GM12878 (cell line): ENCODE measurements around the gene ZBTB34. TPM values are rescaled to one million over a fixed set of nuclear protein-coding genes. Genes with fewer than 3 reads are reported as not detected.

Source experiments
- ATAC-seq: fragments of 200-7000 bp; cut with Tn5 transposase; 3 replicates; pipeline ENCODE4 v1.9.1; 2020; ENCODE audit warnings: mild to moderate bottlenecking, moderate library complexity
- BruUV-seq: library from RNA; stranded (reverse); fragments of 400-500 nt; replicated peaks from 2 replicates; lab custom pipeline; 2021; lab: Mats Ljungman, UMichigan
- CTCF ChIA-PET: fragments of 300-600 bp; sonication (Branson Sonifier 250); formaldehyde crosslinking; extraction: SDS; loops from one replicate; lab custom pipeline; 2021; ENCODE audit warnings: inconsistent platforms; lab: Yijun Ruan, JAX
- POLR2A ChIA-PET: fragments of 350-600 bp; formaldehyde crosslinking; extraction: SDS; loops from one replicate; lab custom pipeline; 2021; ENCODE audit warnings: inconsistent platforms; lab: Charles Lee
- RAD21 ChIA-PET: fragments of 300-600 bp; sonication (Branson Sonifier 250); formaldehyde crosslinking; loops from one replicate; lab custom pipeline; 2023; ENCODE audit warnings: antibody characterized with exemption; ENCODE audit not compliant: unreplicated experiment; lab: Charles Lee
- SMC1A ChIA-PET: fragments of 300-600 bp; sonication (Branson Sonifier 250); formaldehyde crosslinking; loops from one replicate; lab custom pipeline; 2023; ENCODE audit not compliant: unreplicated experiment, uncharacterized antibody; lab: Charles Lee
- DNase-seq: peaks from one replicate; pipeline ENCODE4 v3.0.0-alpha.2; 2011; ENCODE audit warnings: low read depth, low spot score
- FAIRE-seq: peaks from 3 replicates; lab custom pipeline; 2011; peaks lifted over from hg19 to GRCh38; lab: Jason Lieb, UNC
- H2AFZ ChIP-seq: 2 replicates; pipeline ENCODE4 v1.6.0; 2011; ENCODE audit warnings: low read depth, low read length, control low read depth; ENCODE audit not compliant: control insufficient read depth
- H3K27ac ChIP-seq: 2 replicates; pipeline ENCODE4 v1.5.1; 2011; ENCODE audit warnings: control low read depth; ENCODE audit not compliant: control insufficient read depth, insufficient read depth
- H3K27me3 ChIP-seq, 2 experiments: replicated peaks in 1 of 2; 2 replicates each; pipeline versions ENCODE4 v1.6.0 to v1.6.1; 2011; ENCODE audit warnings: low read length in 1 of 2; ENCODE audit not compliant: control insufficient read depth in 2 of 2, insufficient read depth in 2 of 2
- H3K36me3 ChIP-seq, 2 experiments: 2 replicates each; pipeline ENCODE4 v1.5.1; 2011; ENCODE audit warnings: low read length in 1 of 2; ENCODE audit not compliant: control insufficient read depth in 2 of 2, insufficient read depth in 2 of 2
- H3K4me1 ChIP-seq: 2 replicates; pipeline ENCODE4 v1.6.1; 2011; ENCODE audit warnings: mild to moderate bottlenecking, low read length, moderate library complexity, mixed read lengths; ENCODE audit not compliant: control insufficient read depth, insufficient read depth
- H3K4me2 ChIP-seq: 2 replicates; pipeline ENCODE4 v1.6.0; 2011; ENCODE audit warnings: control low read depth; ENCODE audit not compliant: control insufficient read depth, insufficient read depth
- H3K4me3 ChIP-seq: fragments of 200-600 bp; sonication (generic); 2 replicates; pipeline ENCODE4 v1.5.1; 2016
- H3K79me2 ChIP-seq: 2 replicates; pipeline ENCODE4 v1.6.0; 2011; ENCODE audit warnings: low read length; ENCODE audit not compliant: control insufficient read depth, insufficient read depth
- H3K9ac ChIP-seq: 2 replicates; pipeline ENCODE4 v1.8.0; 2011; ENCODE audit warnings: low read length, control low read depth, mixed read lengths; ENCODE audit not compliant: control insufficient read depth, insufficient read depth
- H3K9me3 ChIP-seq: replicated peaks from 3 replicates; pipeline ENCODE4 v1.5.1; 2011; ENCODE audit warnings: mild to moderate bottlenecking, low read length; ENCODE audit not compliant: control insufficient read depth, insufficient read depth
- H4K20me1 ChIP-seq: 2 replicates; pipeline ENCODE4 v1.6.0; 2011; ENCODE audit not compliant: control insufficient read depth, insufficient read depth
- BCLAF1 ChIP-seq: fragments of 450-650 bp; IDR thresholded peaks from 2 replicates; pipeline ENCODE4 v1.6.1; 2017; ENCODE audit warnings: antibody characterized with exemption, mild to moderate bottlenecking, moderate library complexity
- EED ChIP-seq: sonication (generic); IDR thresholded peaks from 2 replicates; pipeline ENCODE4 v1.6.1; 2016; ENCODE audit warnings: antibody characterized with exemption, low read depth
- EP300 ChIP-seq, 2 experiments: fragments of 150-350 bp in 1 of 2; IDR thresholded peaks; 2 replicates each; pipeline ENCODE4 v1.6.1; 2011 to 2012; ENCODE audit warnings: low read depth in 2 of 2, low read length in 2 of 2, borderline replicate concordance in 1 of 2, improper control_type of control experiment in 1 of 2, inconsistent platforms in 1 of 2; ENCODE audit not compliant: control insufficient read depth in 1 of 2
- IKZF1 ChIP-seq: fragments of 450-650 bp; conservative IDR thresholded peaks from 2 replicates; pipeline ENCODE4 v1.6.1; 2017; ENCODE audit warnings: antibody characterized with exemption, mild to moderate bottlenecking
- MTA2 ChIP-seq: fragments of 450-650 bp; IDR thresholded peaks from 2 replicates; pipeline ENCODE4 v1.6.1; 2016; ENCODE audit warnings: low read depth, mild to moderate bottlenecking, moderate library complexity
- MXI1 ChIP-seq: fragments of 150-350 bp; IDR thresholded peaks from 2 replicates; pipeline ENCODE4 v1.6.1; 2011; ENCODE audit warnings: low read depth, mild to moderate bottlenecking, inconsistent platforms, low read length, improper control_type of control experiment
- NKRF ChIP-seq: fragments of 450-650 bp; conservative IDR thresholded peaks from 2 replicates; pipeline ENCODE4 v1.6.1; 2017; ENCODE audit warnings: mild to moderate bottlenecking, moderate library complexity
- PAX5 ChIP-seq: IDR thresholded peaks from 2 replicates; pipeline ENCODE4 v1.6.1; 2011; ENCODE audit warnings: low read depth, low read length, borderline replicate concordance
- POLR2AphosphoS5 ChIP-seq: IDR thresholded peaks from 2 replicates; pipeline ENCODE4 v1.6.1; 2011; ENCODE audit warnings: mild to moderate bottlenecking, low read length, inconsistent platforms
- RFX5 ChIP-seq: IDR thresholded peaks from 2 replicates; pipeline ENCODE4 v1.6.1; 2011; ENCODE audit warnings: low read depth, low read length, improper control_type of control experiment
- SP1 ChIP-seq: IDR thresholded peaks from one replicate; pipeline ENCODE4 v1.6.1; 2011; ENCODE audit warnings: low read depth, low read length
- SUZ12 ChIP-seq: fragments of 200-600 bp; sonication (generic); IDR thresholded peaks from one replicate; pipeline ENCODE4 v1.6.1; 2018; ENCODE audit warnings: antibody characterized with exemption, mild to moderate bottlenecking; ENCODE audit not compliant: unreplicated experiment
- TCF7 ChIP-seq: IDR thresholded peaks from 2 replicates; pipeline ENCODE4 v1.6.1; 2014; ENCODE audit warnings: antibody characterized with exemption, borderline replicate concordance
- YY1 ChIP-seq: IDR thresholded peaks from 2 replicates; pipeline ENCODE4 v1.6.1; 2011; ENCODE audit warnings: low read depth, mild to moderate bottlenecking, low read length
- ZBED1 ChIP-seq: IDR thresholded peaks from 2 replicates; pipeline ENCODE4 v1.6.1; 2016; ENCODE audit warnings: borderline replicate concordance
- ZNF384 ChIP-seq: IDR thresholded peaks from 2 replicates; pipeline ENCODE4 v1.6.1; 2012; ENCODE audit warnings: low read depth, mild to moderate bottlenecking, low read length, improper control_type of control experiment, borderline replicate concordance
- WGBS: methylation state at CpG from one replicate; pipeline ENCODE4 v1.1.6; 2016; ENCODE audit warnings: low lambda C conversion rate; ENCODE audit not compliant: insufficient replicate concordance, insufficient coverage; ENCODE audit errors: missing lambda C conversion rate; 5-methylcytosine and 5-hydroxymethylcytosine counted together
- in situ Hi-C: fragments of 300-500 bp; cut with MboI; formaldehyde crosslinking; loops from 9 replicates; pipeline ENCODE4 v1.14.3; 2018; ENCODE audit warnings: mixed read lengths
- intact Hi-C: fragments of 100-400 bp; cut with micrococcal nuclease; formaldehyde crosslinking; loops from one replicate; pipeline ENCODE4 v1.14.2; 2022; ENCODE audit not compliant: unreplicated experiment
- polyA plus RNA-seq, 11 experiments: library from polyadenylated mRNA; depleted of rRNA in 4 of 11; unstranded in 6 of 11; stranded (reverse) in 5 of 11; fragments of >200 nt; fragmentation: Nextera tagmentation in 4 of 11; fragmentation: Illumina TruSeq in 1 of 11; extraction: Ambion mirVana in 4 of 11; extraction: Trizol in 1 of 11; gene quantifications; 1 replicate in 1 of 11; 2 replicates in 10 of 11; pipeline versions ENCODE4 v1.2.1 to v1.2.3, GENCODE V29; 2011 to 2016; ENCODE audit warnings: inconsistent platforms in 2 of 11, missing spikeins in 2 of 11, low read depth in 1 of 11
- total RNA-seq, 4 experiments: library from RNA; depleted of rRNA in 3 of 4; stranded (reverse); fragments of >200 nt in 3 of 4; fragmentation: Illumina TruSeq in 1 of 4; extraction: Trizol in 1 of 4; gene quantifications; 2 replicates each; pipeline versions ENCODE4 v1.2.1 to v1.2.3, GENCODE V29; 2013 to 2021
- TF ChIP-seq, protein P1 (sequence below): fragments of 450-650 bp; IDR thresholded peaks from 2 replicates; pipeline ENCODE4 v1.6.1; 2017; ENCODE audit warnings: mild to moderate bottlenecking, moderate library complexity

The ZBTB34 gene
- total and polyA plus RNA-seq, 10 of the 15 experiments (the other 5 are each of a cell fraction or from before 2014, with no cell fraction given) = 0.71 to 11.3 (median 3.8) TPM

- TF ChIP-seq NKRF (no peak), ZBED1 (no peak), EP300 (IDR thresholded peaks at IDR 0.05; ENCODE audit: borderline replicate concordance in 1 of 2, control insufficient read depth in 1 of 2, low read depth in 2 of 2, low read length in 2 of 2) (no peak), TCF7 (no peak), PAX5 (no peak), MXI1 (no peak), BCLAF1 (no peak), EED (no peak), YY1 (no peak), SUZ12 (no peak), POLR2AphosphoS5 (no peak), SP1 (no peak), ZNF384 (no peak), RFX5 (no peak), MTA2 (no peak), IKZF1 (no peak)
- TF ChIP-seq, protein P1, sequence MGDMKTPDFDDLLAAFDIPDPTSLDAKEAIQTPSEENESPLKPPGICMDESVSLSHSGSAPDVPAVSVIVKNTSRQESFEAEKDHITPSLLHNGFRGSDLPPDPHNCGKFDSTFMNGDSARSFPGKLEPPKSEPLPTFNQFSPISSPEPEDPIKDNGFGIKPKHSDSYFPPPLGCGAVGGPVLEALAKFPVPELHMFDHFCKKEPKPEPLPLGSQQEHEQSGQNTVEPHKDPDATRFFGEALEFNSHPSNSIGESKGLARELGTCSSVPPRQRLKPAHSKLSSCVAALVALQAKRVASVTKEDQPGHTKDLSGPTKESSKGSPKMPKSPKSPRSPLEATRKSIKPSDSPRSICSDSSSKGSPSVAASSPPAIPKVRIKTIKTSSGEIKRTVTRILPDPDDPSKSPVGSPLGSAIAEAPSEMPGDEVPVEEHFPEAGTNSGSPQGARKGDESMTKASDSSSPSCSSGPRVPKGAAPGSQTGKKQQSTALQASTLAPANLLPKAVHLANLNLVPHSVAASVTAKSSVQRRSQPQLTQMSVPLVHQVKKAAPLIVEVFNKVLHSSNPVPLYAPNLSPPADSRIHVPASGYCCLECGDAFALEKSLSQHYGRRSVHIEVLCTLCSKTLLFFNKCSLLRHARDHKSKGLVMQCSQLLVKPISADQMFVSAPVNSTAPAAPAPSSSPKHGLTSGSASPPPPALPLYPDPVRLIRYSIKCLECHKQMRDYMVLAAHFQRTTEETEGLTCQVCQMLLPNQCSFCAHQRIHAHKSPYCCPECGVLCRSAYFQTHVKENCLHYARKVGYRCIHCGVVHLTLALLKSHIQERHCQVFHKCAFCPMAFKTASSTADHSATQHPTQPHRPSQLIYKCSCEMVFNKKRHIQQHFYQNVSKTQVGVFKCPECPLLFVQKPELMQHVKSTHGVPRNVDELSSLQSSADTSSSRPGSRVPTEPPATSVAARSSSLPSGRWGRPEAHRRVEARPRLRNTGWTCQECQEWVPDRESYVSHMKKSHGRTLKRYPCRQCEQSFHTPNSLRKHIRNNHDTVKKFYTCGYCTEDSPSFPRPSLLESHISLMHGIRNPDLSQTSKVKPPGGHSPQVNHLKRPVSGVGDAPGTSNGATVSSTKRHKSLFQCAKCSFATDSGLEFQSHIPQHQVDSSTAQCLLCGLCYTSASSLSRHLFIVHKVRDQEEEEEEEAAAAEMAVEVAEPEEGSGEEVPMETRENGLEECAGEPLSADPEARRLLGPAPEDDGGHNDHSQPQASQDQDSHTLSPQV = no peak
- no peak overlapping the region for H3K4me3 ChIP-seq
- H3K9me3 ChIP-seq = no peaks in the 10 kb centered on the region
- BruUV-seq = no TSS peak
- H3K4me1 ChIP-seq = no peaks in the 10 kb centered on the region
- ChIA-PET RAD21 (no interaction called here), CTCF (no interaction called here), POLR2A (no interaction called here), SMC1A (interaction anchor here (0.9 to 1.3 kb wide), 2 partner anchors 15 to 66 kb away, joined by 3 to 4 read pairs; no protein-coding TSS in a partner anchor)
- H4K20me1 ChIP-seq = no peaks in the 10 kb centered on the region
- no peak overlapping the region for H3K4me2 ChIP-seq
- no peak for ATAC-seq
- no peak for FAIRE-seq
- no peak overlapping the region for H2AFZ ChIP-seq
- no peak overlapping the region for H3K27ac ChIP-seq
- peaks cover 10 to 24% of the 10 kb centered on the region in 2 experiments for H3K36me3 ChIP-seq
- H3K27me3 ChIP-seq = no peaks in the 10 kb centered on the region
- DNase-seq = no peak
- H3K79me2 ChIP-seq = no peaks in the 10 kb centered on the region; the same call in none of the 2 replicates
- in situ Hi-C loops (no loop called here), intact Hi-C loops (no loop called here)
- H3K9ac ChIP-seq = no peak overlapping the region
- 97% methylated on average over 9 of the region's 9 CpGs for WGBS
Measured at GRCh38 chr9:126879288-126879687, 18.8 kb downstream of the ZBTB34 start.
